GM12801 (cell line): ENCODE data around the gene ACADSB.

ENCODE experiments used
- TF ChIP-seq, protein P1 (sequence below): IDR thresholded peaks from one replicate; pipeline ENCODE4 v1.5.1; 2011; ENCODE audit warnings: control low read depth; ENCODE audit not compliant: insufficient read length; ENCODE audit errors: extremely low read depth

The ACADSB gene

GRCh38 chr10:123026302-123026701 is 17.5 kb downstream of the ACADSB start:
- TF ChIP-seq, protein P1, sequence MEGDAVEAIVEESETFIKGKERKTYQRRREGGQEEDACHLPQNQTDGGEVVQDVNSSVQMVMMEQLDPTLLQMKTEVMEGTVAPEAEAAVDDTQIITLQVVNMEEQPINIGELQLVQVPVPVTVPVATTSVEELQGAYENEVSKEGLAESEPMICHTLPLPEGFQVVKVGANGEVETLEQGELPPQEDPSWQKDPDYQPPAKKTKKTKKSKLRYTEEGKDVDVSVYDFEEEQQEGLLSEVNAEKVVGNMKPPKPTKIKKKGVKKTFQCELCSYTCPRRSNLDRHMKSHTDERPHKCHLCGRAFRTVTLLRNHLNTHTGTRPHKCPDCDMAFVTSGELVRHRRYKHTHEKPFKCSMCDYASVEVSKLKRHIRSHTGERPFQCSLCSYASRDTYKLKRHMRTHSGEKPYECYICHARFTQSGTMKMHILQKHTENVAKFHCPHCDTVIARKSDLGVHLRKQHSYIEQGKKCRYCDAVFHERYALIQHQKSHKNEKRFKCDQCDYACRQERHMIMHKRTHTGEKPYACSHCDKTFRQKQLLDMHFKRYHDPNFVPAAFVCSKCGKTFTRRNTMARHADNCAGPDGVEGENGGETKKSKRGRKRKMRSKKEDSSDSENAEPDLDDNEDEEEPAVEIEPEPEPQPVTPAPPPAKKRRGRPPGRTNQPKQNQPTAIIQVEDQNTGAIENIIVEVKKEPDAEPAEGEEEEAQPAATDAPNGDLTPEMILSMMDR: no peak

- TF ChIP-seq, protein P1: no peak
These were observed 19.1 kb downstream of the ACADSB start for GRCh38 chr10:123027861-123028260.

- TF ChIP-seq, protein P1: no peak
These were observed 22.3 kb downstream of the ACADSB start for GRCh38 chr10:123031124-123031523.

- TF ChIP-seq, protein P1: no peak
These were observed 25.5 kb downstream of the ACADSB start for GRCh38 chr10:123034332-123034731.

- TF ChIP-seq, protein P1: no peak
These were observed 26.8 kb downstream of the ACADSB start for GRCh38 chr10:123035467-123036086.

DNA sequence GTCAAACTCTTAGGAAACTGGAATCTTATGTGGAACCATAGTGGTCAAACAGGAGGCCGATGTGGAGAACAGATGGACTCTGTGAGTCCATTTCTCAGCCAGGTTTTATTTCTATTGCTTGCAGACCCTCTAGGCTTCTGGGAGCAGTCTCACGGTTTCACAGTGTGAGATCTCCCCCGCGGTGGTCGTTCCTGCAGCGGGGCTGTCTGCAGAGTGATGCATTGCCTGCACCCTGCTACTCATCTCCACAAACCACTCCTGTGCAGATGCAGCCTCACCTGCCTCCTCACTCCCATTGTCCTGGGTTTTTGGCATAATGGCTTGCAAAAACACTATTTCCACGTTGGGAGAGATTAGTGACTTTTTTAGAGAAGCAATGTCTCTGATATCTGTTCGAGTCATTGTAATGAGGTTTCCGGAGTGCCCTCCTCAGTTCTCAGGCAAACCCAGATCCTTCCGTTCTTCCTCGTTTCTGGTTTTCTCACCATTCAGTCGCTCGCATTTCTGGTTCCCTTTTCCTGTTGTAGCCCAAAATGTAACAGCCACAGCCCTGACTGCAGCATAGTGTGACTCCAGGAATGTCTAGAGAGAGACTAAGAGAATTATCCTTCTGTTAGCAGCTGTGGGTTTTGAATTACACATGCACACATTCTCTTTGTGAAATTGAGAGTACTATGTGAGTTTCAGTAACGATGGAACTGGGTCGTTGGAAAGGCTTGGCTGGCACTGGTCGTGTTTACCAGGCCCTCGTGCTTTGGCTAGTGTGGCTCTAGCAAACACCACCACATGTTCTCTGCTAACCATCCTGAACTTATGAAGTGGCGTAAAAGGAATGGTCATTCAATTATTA is 30.2 kb downstream of the ACADSB start:
- TF ChIP-seq, protein P1: no peak

- TF ChIP-seq, protein P1: no peak
These were observed 30.8 kb downstream of the ACADSB start for GRCh38 chr10:123039632-123039930.
